Stomach (tissue), 9 donors: ENCODE results near the gene TMEM240. TPM values are rescaled to one million over a fixed set of nuclear protein-coding genes. Genes with fewer than 3 reads are reported as not detected.

Experiments used
- DNase-seq, 2 donors: peaks; one replicate each; pipeline versions ENCODE4 v3.0.0 to v3.0.0-alpha.2; 2013 to 2019
- H3K27ac ChIP-seq, 5 donors: fragments of 200-600 bp in 4 of 5; sonication (generic) in 4 of 5; one replicate each; pipeline ENCODE4 v1.5.1; 2013 to 2019; ENCODE audit warnings: mild to moderate bottlenecking in 1 of 5, moderate library complexity in 1 of 5
- H3K27me3 ChIP-seq, 3 donors: fragments of 200-600 bp; sonication (generic); one replicate each; pipeline ENCODE4 v1.5.1; 2017 to 2019; ENCODE audit warnings: mixed run types in 1 of 3
- H3K36me3 ChIP-seq, 4 donors: fragments of 200-600 bp; sonication (generic); 1 replicate in 3 of 4; 2 replicates in 1 of 4; pipeline ENCODE4 v1.5.1; 2016 to 2019
- H3K4me1 ChIP-seq, 4 donors: fragments of 200-600 bp; sonication (generic); one replicate each; pipeline ENCODE4 v1.5.1; 2016 to 2019
- H3K4me3 ChIP-seq, 4 donors: fragments of 200-600 bp; sonication (generic) in 3 of 4; one replicate each; pipeline ENCODE4 v1.5.1; 2016 to 2019; ENCODE audit warnings: mild to moderate bottlenecking in 1 of 4
- H3K9me3 ChIP-seq, 4 donors: fragments of 200-600 bp; sonication (generic); one replicate each; pipeline ENCODE4 v1.5.1; 2016 to 2019
- EP300 ChIP-seq: sonication (generic); formaldehyde crosslinking; IDR thresholded peaks from one replicate; pipeline ENCODE4 v1.6.1; 2017; ENCODE audit warnings: antibody characterized with exemption
- POLR2A ChIP-seq, 4 donors: fragments of 450-650 bp; IDR thresholded peaks; one replicate each; pipeline ENCODE4 v1.6.1; 2016; ENCODE audit warnings: antibody characterized with exemption in 4 of 4, control low read depth in 2 of 4, mild to moderate bottlenecking in 1 of 4, moderate library complexity in 1 of 4
- POLR2AphosphoS5 ChIP-seq, 3 donors: sonication (generic); formaldehyde crosslinking; IDR thresholded peaks; one replicate each; pipeline ENCODE4 v1.6.1; 2016; ENCODE audit warnings: antibody characterized with exemption in 3 of 3
- WGBS, 5 donors: extraction: QIAGEN DNeasy Blood & Tissue Kit in 3 of 5; methylation state at CpG; one replicate each; pipeline versions ENCODE4 v1.1.5 to v1.1.7; 2013 to 2018; 5-methylcytosine and 5-hydroxymethylcytosine counted together
- intact Hi-C: fragments of 100-400 bp; cut with DNase I; formaldehyde crosslinking; loops from one replicate; pipeline ENCODE4 v1.15.1; 2023; ENCODE audit warnings: low total_unique reads
- polyA plus RNA-seq, 3 donors: library from polyadenylated mRNA; stranded (reverse); fragments of 200-250 nt; gene quantifications; one replicate each; pipeline ENCODE4 v1.2.3, GENCODE V29; 2013
- total RNA-seq, 5 donors: library from RNA; depleted of rRNA; stranded (reverse); fragments of >200 nt; gene quantifications; one replicate each; pipeline versions ENCODE4 v1.1.0 to v1.2.3, GENCODE V29; 2014 to 2016
- TF ChIP-seq, protein P1 (sequence below), 7 experiments: fragments of 450-650 bp in 4 of 7; fragments of 200-600 bp in 3 of 7; sonication (generic) in 3 of 7; IDR thresholded peaks; one replicate each; pipeline ENCODE4 v1.5.1; 2016 to 2019; ENCODE audit warnings: antibody characterized with exemption in 7 of 7, control low read depth in 2 of 7, mild to moderate bottlenecking in 1 of 7
- donor health status: healthy with polysubstance abuse.
- donor health status: Bipolar disorder and iron deficiency.
- donor health status: healthy.

Gene TMEM240
- total and polyA plus RNA-seq, 8 donors: 1.8 to 10.3 (median 3.5) TPM; not detected in 3

DNA sequence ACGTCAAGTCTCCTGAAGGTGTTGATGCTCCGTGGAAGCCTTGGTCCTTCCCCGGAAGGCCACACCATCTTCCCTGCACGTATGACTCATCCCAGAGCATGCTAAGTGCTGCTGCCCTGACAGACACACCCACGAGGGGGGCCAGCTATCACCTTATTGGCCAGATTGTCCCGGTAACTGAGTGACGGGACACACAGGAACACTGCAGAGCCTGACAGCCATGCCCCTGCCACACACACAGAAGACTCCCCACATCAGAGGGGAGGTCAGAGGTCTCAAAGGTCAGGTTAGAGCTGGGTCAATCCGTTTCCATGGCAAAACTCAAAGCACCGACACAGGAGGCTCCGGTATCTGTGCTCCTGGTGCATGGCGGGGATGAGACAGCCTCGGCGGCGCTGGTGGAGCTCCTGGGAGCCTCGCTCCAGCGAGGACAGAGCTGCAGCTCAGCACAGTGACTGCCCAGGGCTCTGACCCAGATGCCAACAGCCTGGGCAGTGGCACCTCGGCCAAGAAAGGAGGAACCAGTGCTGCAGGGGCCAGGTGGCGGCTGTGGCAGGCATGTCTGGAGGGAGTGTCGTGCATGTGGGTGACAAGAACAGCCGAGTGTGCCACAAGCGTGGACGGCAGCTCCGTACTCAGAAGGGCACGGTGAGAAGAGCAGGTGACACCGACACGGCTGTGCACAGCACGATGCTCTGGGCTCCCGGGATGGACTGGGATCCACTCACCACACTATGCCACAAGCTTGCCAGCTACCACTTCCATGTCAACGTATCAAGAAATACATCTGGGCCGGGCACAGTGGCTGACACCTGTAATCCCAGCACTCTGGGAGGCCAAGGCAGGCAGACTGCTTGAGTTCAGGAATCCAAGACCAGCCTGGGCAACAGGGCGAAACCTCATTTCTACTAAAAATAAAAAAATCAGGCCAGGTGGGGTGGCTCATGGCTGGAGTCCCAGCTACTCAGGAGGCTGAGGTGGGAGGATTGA, 14.8 kb upstream of the TMEM240 start:
- DNase-seq: peak in 1 of 2 donors; percentile 41
- H3K27ac ChIP-seq: peak overlapping the region in 1 of 5 donors; percentile 29
- H3K9me3 ChIP-seq: no peaks in the 10 kb centered on the region
- H3K4me3 ChIP-seq: no peak overlapping the region
- TF ChIP-seq EP300 (no peak), POLR2AphosphoS5 (IDR thresholded peaks at IDR 0.05) (no peak), POLR2A (IDR thresholded peaks at IDR 0.05) (no peak)
- TF ChIP-seq, protein P1, sequence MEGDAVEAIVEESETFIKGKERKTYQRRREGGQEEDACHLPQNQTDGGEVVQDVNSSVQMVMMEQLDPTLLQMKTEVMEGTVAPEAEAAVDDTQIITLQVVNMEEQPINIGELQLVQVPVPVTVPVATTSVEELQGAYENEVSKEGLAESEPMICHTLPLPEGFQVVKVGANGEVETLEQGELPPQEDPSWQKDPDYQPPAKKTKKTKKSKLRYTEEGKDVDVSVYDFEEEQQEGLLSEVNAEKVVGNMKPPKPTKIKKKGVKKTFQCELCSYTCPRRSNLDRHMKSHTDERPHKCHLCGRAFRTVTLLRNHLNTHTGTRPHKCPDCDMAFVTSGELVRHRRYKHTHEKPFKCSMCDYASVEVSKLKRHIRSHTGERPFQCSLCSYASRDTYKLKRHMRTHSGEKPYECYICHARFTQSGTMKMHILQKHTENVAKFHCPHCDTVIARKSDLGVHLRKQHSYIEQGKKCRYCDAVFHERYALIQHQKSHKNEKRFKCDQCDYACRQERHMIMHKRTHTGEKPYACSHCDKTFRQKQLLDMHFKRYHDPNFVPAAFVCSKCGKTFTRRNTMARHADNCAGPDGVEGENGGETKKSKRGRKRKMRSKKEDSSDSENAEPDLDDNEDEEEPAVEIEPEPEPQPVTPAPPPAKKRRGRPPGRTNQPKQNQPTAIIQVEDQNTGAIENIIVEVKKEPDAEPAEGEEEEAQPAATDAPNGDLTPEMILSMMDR (IDR thresholded peaks at IDR 0.05): no peak
- peaks cover 0 to 24% (median 9%) of the 10 kb centered on the region in 4 donors for H3K36me3 ChIP-seq
- H3K4me1 ChIP-seq: peaks cover 0 to 35% (median 14%) of the 10 kb centered on the region in 4 donors
- WGBS, 5 donors: 68 to 72% (median 69%) methylated on average over 23 to 31 of the region's 31 CpGs
- no peaks in the 10 kb centered on the region for H3K27me3 ChIP-seq
- intact Hi-C loops: no loop called here

DNA sequence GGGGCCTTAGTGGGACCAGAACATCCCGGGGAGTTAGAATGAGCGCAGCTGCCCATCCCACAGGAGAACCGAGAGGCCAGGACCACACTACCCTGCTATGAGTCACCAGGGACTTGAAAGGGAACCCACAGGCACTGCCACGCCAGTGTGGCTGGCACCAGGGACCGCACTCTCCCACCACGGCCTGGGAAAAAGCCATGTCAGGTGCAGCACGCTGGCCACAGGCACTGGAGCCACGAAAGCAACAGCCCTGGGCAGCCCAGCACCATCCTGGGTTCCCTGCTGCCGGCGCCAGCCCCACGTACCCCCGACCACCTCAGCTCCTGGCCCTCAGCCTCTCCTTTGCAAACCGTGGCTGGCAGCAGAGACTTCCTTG, 14.1 kb upstream of the TMEM240 start:
- peaks cover 0 to 19% (median 3%) of the 10 kb centered on the region in 4 donors for H3K36me3 ChIP-seq
- H3K27ac ChIP-seq: peak overlapping the region in 1 of 5 donors; percentile 29
- no peaks in the 10 kb centered on the region for H3K9me3 ChIP-seq
- no peaks in the 10 kb centered on the region for H3K27me3 ChIP-seq
- DNase-seq: no peak
- TF ChIP-seq POLR2AphosphoS5 (IDR thresholded peaks at IDR 0.05) (no peak), EP300 (no peak), POLR2A (IDR thresholded peaks at IDR 0.05) (no peak)
- TF ChIP-seq, protein P1 (IDR thresholded peaks at IDR 0.05): no peak
- H3K4me1 ChIP-seq: peaks cover 0 to 30% (median 16%) of the 10 kb centered on the region in 4 donors
- WGBS, 5 donors: 67 to 83% (median 75%) methylated on average over 4 to 13 of the region's 13 CpGs
- intact Hi-C loops: no loop called here
- H3K4me3 ChIP-seq: no peak overlapping the region

DNA sequence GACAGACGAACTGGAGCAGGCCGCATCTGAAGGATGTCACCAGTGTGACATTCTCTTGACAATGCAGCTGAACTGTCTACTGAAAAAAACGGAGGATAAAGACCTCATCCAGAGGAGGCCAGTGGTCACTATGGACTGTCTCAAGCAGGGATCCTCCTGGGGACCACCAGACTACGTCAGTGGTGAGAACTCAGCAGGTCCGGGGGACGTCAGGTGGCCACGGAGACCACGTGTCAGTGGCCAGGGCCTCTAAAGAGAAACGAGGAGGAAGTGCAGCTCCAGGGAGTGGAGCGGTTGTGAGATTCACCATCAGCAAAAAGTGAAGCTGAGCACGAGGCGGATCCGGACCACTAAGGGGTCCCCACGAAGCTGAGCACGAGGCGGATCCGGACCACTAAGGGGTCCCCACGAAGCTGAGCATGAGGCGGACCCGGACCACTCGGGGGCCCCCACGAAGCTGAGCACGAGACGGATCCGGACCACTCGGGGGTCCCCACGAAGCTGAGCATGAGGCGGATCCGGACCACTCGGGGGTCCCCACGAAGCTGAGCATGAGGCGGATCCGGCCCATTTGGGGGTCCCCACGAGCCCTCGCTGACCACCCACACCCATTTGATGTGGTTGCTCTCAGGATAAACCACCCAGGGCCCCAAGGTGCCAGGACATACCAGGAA, 13.5 kb upstream of the TMEM240 start:
- no peak for DNase-seq
- H3K4me3 ChIP-seq: no peak overlapping the region
- H3K27me3 ChIP-seq: no peaks in the 10 kb centered on the region
- peaks cover 0 to 19% (median 3%) of the 10 kb centered on the region in 4 donors for H3K36me3 ChIP-seq
- TF ChIP-seq EP300 (no peak), POLR2AphosphoS5 (IDR thresholded peaks at IDR 0.05) (no peak), POLR2A (IDR thresholded peaks at IDR 0.05) (no peak)
- TF ChIP-seq, protein P1 (IDR thresholded peaks at IDR 0.05): no peak
- intact Hi-C loops: no loop called here
- H3K9me3 ChIP-seq: no peaks in the 10 kb centered on the region
- no peak overlapping the region for H3K27ac ChIP-seq
- 88 to 91% (median 90%) methylated on average over 35 of the region's 35 CpGs for WGBS, 5 donors
- peaks cover 0 to 25% (median 13%) of the 10 kb centered on the region in 4 donors for H3K4me1 ChIP-seq

DNA sequence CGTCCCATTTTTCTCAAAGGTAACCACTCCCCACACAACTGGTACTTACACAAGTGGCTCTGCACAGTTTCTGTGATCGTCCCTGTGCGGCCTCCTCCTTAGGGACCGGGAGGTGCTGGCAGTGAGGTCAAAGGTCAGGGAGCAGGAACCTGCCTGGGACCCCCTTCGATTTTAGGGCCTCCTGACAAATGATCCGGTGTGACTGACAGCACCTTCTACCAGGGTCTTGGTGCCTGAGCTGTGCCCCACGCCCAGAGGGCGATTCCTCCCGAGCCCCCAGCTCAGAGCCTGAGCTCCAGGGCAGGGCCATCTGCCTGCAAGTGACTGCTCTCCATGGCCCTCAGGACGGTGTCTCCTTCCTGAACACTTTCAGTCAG, 11.8 kb upstream of the TMEM240 start:
- H3K36me3 ChIP-seq: peaks cover 0 to 24% (median 9%) of the 10 kb centered on the region in 4 donors
- WGBS, 5 donors: 72 to 92% (median 75%) methylated on average over 2 to 10 of the region's 10 CpGs
- no peak overlapping the region for H3K27ac ChIP-seq

More for the DNA sequence above, 11.8 kb upstream of the TMEM240 start:
- H3K27me3 ChIP-seq: no peaks in the 10 kb centered on the region
- peaks cover 0 to 23% (median 13%) of the 10 kb centered on the region in 4 donors for H3K4me1 ChIP-seq
- intact Hi-C loops: no loop called here
- TF ChIP-seq POLR2AphosphoS5 (IDR thresholded peaks at IDR 0.05) (no peak), POLR2A (IDR thresholded peaks at IDR 0.05) (no peak)
- TF ChIP-seq, protein P1 (IDR thresholded peaks at IDR 0.05): no peak
- no peak for DNase-seq
- H3K4me3 ChIP-seq: no peak overlapping the region
- H3K9me3 ChIP-seq: no peaks in the 10 kb centered on the region
